A549 (cell line): Measurements from ENCODE around the gene PEAK3. TPM values are rescaled to one million over a fixed set of nuclear protein-coding genes. Genes with fewer than 3 reads are reported as not detected.

Experiments used
- ATAC-seq, 2 experiments: fragments of 200-7000 bp in 1 of 2; fragments of >200 bp in 1 of 2; cut with Nextera tagmentation in 1 of 2; cut with Tn5 transposase in 1 of 2; 3 replicates each; pipeline versions ENCODE4 v1.8.0 to v1.9.1; 2018 to 2020; ENCODE audit warnings: mild to moderate bottlenecking in 1 of 2, moderate library complexity in 1 of 2
- CTCF ChIA-PET: fragments of 300-600 bp; sonication (Branson Sonifier 250); formaldehyde crosslinking; extraction: SDS; loops from one replicate; lab custom pipeline; 2021; ENCODE audit warnings: antibody characterized with exemption, inconsistent platforms; lab: Yijun Ruan, JAX
- POLR2A ChIA-PET: fragments of 350-600 bp; formaldehyde crosslinking; extraction: SDS; loops from one replicate; lab custom pipeline; 2021; ENCODE audit warnings: antibody characterized with exemption, inconsistent platforms; lab: Yijun Ruan, JAX
- DNase-seq, 2 experiments: peaks; one replicate each; pipeline versions ENCODE4 v3.0.0 to v3.0.0-alpha.2; 2011 to 2016; ENCODE audit warnings: low read depth in 1 of 2, low spot score in 1 of 2
- FAIRE-seq: peaks from 2 replicates; lab custom pipeline; 2011; peaks lifted over from hg19 to GRCh38; lab: Jason Lieb, UNC
- H3K27ac ChIP-seq, 2 experiments: fragments of >200 bp; sonication (Bioruptor Twin); formaldehyde crosslinking; 3 replicates each; pipeline ENCODE4 v1.5.1; 2016 to 2017
- H3K4me1 ChIP-seq: fragments of >200 bp; sonication (Bioruptor Twin); formaldehyde crosslinking; 3 replicates; pipeline ENCODE4 v1.6.1; 2016
- H3K4me2 ChIP-seq: fragments of >200 bp; sonication (Bioruptor Twin); formaldehyde crosslinking; 3 replicates; pipeline ENCODE4 v1.6.1; 2016
- H3K4me3 ChIP-seq: fragments of >200 bp; sonication (Bioruptor Twin); formaldehyde crosslinking; 3 replicates; pipeline ENCODE4 v1.5.1; 2016
- H3K9me3 ChIP-seq: fragments of >200 bp; sonication (Bioruptor Twin); formaldehyde crosslinking; 3 replicates; pipeline ENCODE4 v1.6.1; 2016
- ATOH8 ChIP-seq: fragments of 250-450 bp; sonication (Bioruptor Pico); IDR thresholded peaks from 2 replicates; pipeline ENCODE4 v1.5.0; 2020; ENCODE audit warnings: low read depth, mild to moderate bottlenecking, moderate library complexity
- CHD2 ChIP-seq: fragments of 150-350 bp; IDR thresholded peaks from 2 replicates; pipeline ENCODE4 v1.6.1; 2014; ENCODE audit warnings: low read length; ENCODE audit not compliant: partially characterized antibody
- EHMT2 ChIP-seq: fragments of 200-600 bp; sonication (generic); IDR thresholded peaks from 2 replicates; pipeline ENCODE4 v1.6.1; 2016; ENCODE audit warnings: antibody characterized with exemption, low read depth, mild to moderate bottlenecking, moderate library complexity
- EP300 ChIP-seq, 2 experiments: fragments of >200 bp; sonication (Bioruptor Twin); formaldehyde crosslinking; IDR thresholded peaks; 2 replicates in 1 of 2; 3 replicates in 1 of 2; pipeline ENCODE4 v1.6.1; 2016 to 2017
- ESRRA ChIP-seq: fragments of 150-350 bp; IDR thresholded peaks from 2 replicates; pipeline ENCODE4 v1.6.1; 2014; ENCODE audit warnings: mild to moderate bottlenecking, low read length, borderline replicate concordance
- GATA3 ChIP-seq: IDR thresholded peaks from 2 replicates; pipeline ENCODE4 v1.6.1; 2012; ENCODE audit warnings: borderline replicate concordance
- HDAC2 ChIP-seq: fragments of 200-600 bp; sonication (generic); IDR thresholded peaks from 2 replicates; pipeline ENCODE4 v1.6.1; 2016
- HEYL ChIP-seq: fragments of 250-450 bp; sonication (Bioruptor Pico); IDR thresholded peaks from 2 replicates; pipeline ENCODE4 v1.8.0; 2021; ENCODE audit warnings: mild to moderate bottlenecking, moderate library complexity
- HOXA7 ChIP-seq: fragments of 250-450 bp; sonication (Bioruptor Pico); IDR thresholded peaks from 2 replicates; pipeline ENCODE4 v1.5.0; 2020; ENCODE audit warnings: mild to moderate bottlenecking, moderate library complexity
- JUNB ChIP-seq: fragments of >200 bp; sonication (Bioruptor Twin); formaldehyde crosslinking; IDR thresholded peaks from 2 replicates; pipeline ENCODE4 v1.6.1; 2016
- KDM1A ChIP-seq: fragments of 200-600 bp; sonication (generic); IDR thresholded peaks from 2 replicates; pipeline ENCODE4 v1.6.1; 2016; ENCODE audit warnings: low read depth, mild to moderate bottlenecking
- MAX ChIP-seq: IDR thresholded peaks from 2 replicates; pipeline ENCODE4 v1.6.1; 2012
- MYC ChIP-seq: IDR thresholded peaks from 2 replicates; pipeline ENCODE4 v1.6.1; 2012; ENCODE audit warnings: mild to moderate bottlenecking, inconsistent platforms, low read length, improper control_type of control experiment, borderline replicate concordance
- NPAS2 ChIP-seq: fragments of 250-450 bp; sonication (Bioruptor Pico); IDR thresholded peaks from 2 replicates; pipeline ENCODE4 v1.8.0; 2022; ENCODE audit warnings: mild to moderate bottlenecking, moderate library complexity, borderline replicate concordance
- POLR2A ChIP-seq: IDR thresholded peaks from 2 replicates; pipeline ENCODE4 v1.6.1; 2012; ENCODE audit warnings: mild to moderate bottlenecking, low read length
- POLR2AphosphoS2 ChIP-seq: conservative IDR thresholded peaks from 2 replicates; pipeline ENCODE4 v1.6.1; 2012; ENCODE audit warnings: low read length, improper control_type of control experiment, inconsistent platforms
- RARB ChIP-seq: fragments of 250-450 bp; sonication (Bioruptor Pico); IDR thresholded peaks from 2 replicates; pipeline ENCODE4 v1.8.0; 2021; ENCODE audit warnings: mild to moderate bottlenecking, moderate library complexity
- RCOR1 ChIP-seq: fragments of 150-350 bp; IDR thresholded peaks from 2 replicates; pipeline ENCODE4 v1.6.1; 2014; ENCODE audit warnings: antibody characterized with exemption, low read length, low read depth
- RFX5 ChIP-seq: fragments of 450-650 bp; IDR thresholded peaks from 2 replicates; pipeline ENCODE4 v1.7.1; 2014; ENCODE audit warnings: antibody characterized with exemption, mild to moderate bottlenecking, moderate library complexity
- SMC3 ChIP-seq: fragments of >200 bp; sonication (Bioruptor Twin); formaldehyde crosslinking; IDR thresholded peaks from 3 replicates; pipeline ENCODE4 v1.6.1; 2018; ENCODE audit warnings: inconsistent platforms
- SREBF2 ChIP-seq: fragments of 450-650 bp; IDR thresholded peaks from 2 replicates; pipeline ENCODE4 v1.6.1; 2014; ENCODE audit warnings: mild to moderate bottlenecking, moderate library complexity
- TP53 ChIP-seq: fragments of 250-450 bp; sonication (Bioruptor Pico); IDR thresholded peaks from 2 replicates; pipeline ENCODE4 v1.5.0; 2021; ENCODE audit warnings: mild to moderate bottlenecking, moderate library complexity
- USF2 ChIP-seq: fragments of 450-650 bp; IDR thresholded peaks from 2 replicates; pipeline ENCODE4 v1.6.1; 2014; ENCODE audit warnings: antibody characterized with exemption
- ZFP36 ChIP-seq: fragments of 450-650 bp; IDR thresholded peaks from 2 replicates; pipeline ENCODE4 v1.6.1; 2014; ENCODE audit warnings: borderline replicate concordance; ENCODE audit not compliant: partially characterized antibody
- WGBS: methylation state at CpG from one replicate; pipeline ENCODE4 v1.1.6; 2017; ENCODE audit errors: missing lambda C conversion rate; 5-methylcytosine and 5-hydroxymethylcytosine counted together
- polyA plus RNA-seq, 4 experiments: library from polyadenylated mRNA; depleted of rRNA in 3 of 4; stranded (reverse); fragments of >200 nt; fragmentation: RNase III in 1 of 4; extraction: RNeasy Plus Mini Kit Qiagen cat#74134 plus additional on column Dnase treatment in 1 of 4; gene quantifications; 2 replicates in 3 of 4; 3 replicates in 1 of 4; pipeline ENCODE4 v1.2.3, GENCODE V29; 2011 to 2017
- TF ChIP-seq, protein P1 (sequence below): fragments of >200 bp; sonication (Bioruptor Twin); formaldehyde crosslinking; IDR thresholded peaks from 3 replicates; pipeline ENCODE4 v1.5.1; 2016
- TF ChIP-seq, protein P2 (sequence below): fragments of 150-350 bp; IDR thresholded peaks from 2 replicates; pipeline ENCODE4 v1.6.1; 2014; ENCODE audit warnings: low read depth, mild to moderate bottlenecking, low read length
- TF ChIP-seq, protein P3 (sequence below): IDR thresholded peaks from 2 replicates; pipeline ENCODE4 v1.6.1; 2012; ENCODE audit warnings: low read depth, borderline replicate concordance

The PEAK3 gene
- polyA plus RNA-seq, 2 of the 4 experiments (the other 2 are of a cell fraction) = not detected

DNA sequence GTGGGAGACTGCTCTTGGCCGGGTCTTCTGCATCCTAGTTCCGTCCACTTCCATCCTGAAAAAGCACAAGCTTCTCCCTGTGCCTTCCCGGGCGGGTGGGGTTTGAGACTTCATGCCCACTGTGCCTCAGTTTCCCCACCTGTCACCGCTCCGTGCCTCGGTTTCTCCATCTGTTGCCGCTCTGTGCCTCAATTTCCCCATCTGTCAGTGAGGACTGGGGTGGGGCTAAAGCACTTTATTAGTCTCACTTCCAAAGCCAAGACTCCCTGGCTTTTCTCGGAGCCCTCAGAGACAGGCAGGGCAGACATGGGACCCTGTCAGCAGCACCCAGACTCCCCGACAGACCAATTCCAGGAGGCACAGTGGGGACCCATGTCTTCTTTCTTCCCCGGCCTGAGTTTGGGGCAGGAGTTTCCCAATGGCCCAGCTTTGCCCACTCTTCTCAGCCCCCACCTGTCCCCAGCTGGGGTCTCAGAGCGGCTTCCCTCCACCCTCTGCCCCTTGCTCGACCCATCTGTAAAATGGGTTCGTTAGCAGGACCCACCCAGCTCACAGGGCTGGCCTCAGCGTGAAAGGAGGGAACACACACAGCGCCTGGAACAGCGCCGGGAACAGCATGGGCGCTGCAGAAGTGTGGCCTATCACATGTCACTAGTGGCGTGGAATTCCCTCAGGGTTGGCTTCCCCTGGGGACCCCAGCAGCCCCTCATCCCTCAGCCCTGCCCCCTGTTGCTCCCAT is 4.6 kb upstream of the PEAK3 start:
- Histone ChIP-seq H3K4me3 (no peak overlapping the region), H3K27ac (no peak overlapping the region), H3K4me1 (peaks cover 5% of the 10 kb centered on the region; the same call in 2 of the 3 replicates), H3K4me2 (no peak overlapping the region), H3K9me3 (no peaks in the 10 kb centered on the region)
- FAIRE-seq (no peak), DNase-seq (no peak), ATAC-seq (no peak)
- peak; percentile 39; the same call in 1 of the 2 replicates for TF ChIP-seq KDM1A
- no peak for TF ChIP-seq SREBF2
- ChIA-PET POLR2A (no interaction called here), CTCF (interaction anchor here (0.7 to 2.6 kb wide), 2 partner anchors 12 to 51 kb away, joined by 3 to 11 read pairs; partner anchors contain the start of gene PLEKHJ1)
- 38% methylated on average over 15 of the region's 20 CpGs for WGBS

DNA sequence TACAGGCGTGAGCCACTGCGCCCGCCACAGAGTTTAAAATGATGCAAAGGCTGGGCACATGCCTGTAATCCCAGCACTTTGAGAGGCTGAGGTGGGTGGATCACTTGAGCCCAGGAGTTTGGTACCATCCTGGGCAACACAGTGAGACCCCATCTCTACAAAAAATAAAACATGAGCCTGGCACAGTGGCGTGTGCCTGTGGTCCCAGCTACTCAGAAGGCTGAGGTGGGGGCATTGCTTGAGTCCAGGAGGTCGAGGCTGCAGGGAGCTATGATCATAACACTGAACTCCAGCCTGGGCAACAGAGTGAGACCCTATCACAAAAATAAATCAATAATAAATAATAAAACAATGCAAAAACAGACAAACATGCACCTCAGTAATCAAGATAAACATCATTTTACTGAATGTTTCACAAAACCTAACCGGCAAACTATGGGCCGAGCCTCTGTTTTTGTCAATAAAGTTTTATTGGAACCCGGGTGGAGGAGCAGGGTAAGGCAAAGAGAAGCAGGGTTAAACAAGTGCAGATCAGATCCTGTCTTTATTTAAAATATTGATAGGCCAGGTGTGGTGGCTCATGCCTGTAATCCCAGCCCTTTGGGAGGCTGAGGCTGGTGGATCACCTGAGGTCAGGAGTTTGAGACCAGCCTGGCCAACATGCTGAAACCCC is 2.0 kb upstream of the PEAK3 start:
- H3K27ac ChIP-seq = no peak overlapping the region
- TF ChIP-seq SREBF2 (no peak), HDAC2 (no peak), POLR2AphosphoS2 (no peak), GATA3 (no peak), CHD2 (no peak), JUNB (no peak), RCOR1 (no peak), TP53 (no peak), POLR2A (no peak), USF2 (no peak), HEYL (CRISPR knock-in tag) (no peak), MYC (no peak)
- TF ChIP-seq, protein P1, sequence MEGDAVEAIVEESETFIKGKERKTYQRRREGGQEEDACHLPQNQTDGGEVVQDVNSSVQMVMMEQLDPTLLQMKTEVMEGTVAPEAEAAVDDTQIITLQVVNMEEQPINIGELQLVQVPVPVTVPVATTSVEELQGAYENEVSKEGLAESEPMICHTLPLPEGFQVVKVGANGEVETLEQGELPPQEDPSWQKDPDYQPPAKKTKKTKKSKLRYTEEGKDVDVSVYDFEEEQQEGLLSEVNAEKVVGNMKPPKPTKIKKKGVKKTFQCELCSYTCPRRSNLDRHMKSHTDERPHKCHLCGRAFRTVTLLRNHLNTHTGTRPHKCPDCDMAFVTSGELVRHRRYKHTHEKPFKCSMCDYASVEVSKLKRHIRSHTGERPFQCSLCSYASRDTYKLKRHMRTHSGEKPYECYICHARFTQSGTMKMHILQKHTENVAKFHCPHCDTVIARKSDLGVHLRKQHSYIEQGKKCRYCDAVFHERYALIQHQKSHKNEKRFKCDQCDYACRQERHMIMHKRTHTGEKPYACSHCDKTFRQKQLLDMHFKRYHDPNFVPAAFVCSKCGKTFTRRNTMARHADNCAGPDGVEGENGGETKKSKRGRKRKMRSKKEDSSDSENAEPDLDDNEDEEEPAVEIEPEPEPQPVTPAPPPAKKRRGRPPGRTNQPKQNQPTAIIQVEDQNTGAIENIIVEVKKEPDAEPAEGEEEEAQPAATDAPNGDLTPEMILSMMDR = no peak
- POLR2A ChIA-PET = no interaction called here
- no peaks in the 10 kb centered on the region for H3K9me3 ChIP-seq
- H3K4me2 ChIP-seq = no peak overlapping the region
- H3K4me3 ChIP-seq = no peak overlapping the region
- CTCF ChIA-PET = interaction anchor here (1.9 kb wide), 1 partner anchor 10 kb away, joined by 7 read pairs; no protein-coding TSS in a partner anchor
- ATAC-seq (no peak), FAIRE-seq (no peak), DNase-seq (no peak)
- 89% methylated on average over 8 of the region's 8 CpGs for WGBS
- no peaks in the 10 kb centered on the region for H3K4me1 ChIP-seq

DNA sequence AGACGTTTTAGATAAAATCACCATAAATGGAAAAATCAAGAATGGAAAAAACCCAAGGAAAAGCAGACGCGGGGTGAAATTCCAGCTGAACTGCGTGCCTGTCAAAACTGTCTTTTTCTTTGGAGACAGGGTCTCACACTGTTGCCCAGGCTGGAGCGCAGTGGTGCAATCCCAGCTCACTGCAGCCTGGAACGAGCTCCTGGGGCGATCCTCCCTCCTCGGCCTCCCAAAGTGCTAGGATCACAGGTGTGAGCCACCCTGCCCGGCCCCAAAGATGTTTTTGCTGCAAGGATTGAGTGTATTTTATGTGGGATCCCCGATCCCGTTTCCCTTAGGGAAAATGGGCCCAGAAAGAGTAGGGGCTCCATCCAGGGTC is 875 bp upstream of the PEAK3 start:
- Histone ChIP-seq H3K4me3 (no peak overlapping the region), H3K4me1 (no peaks in the 10 kb centered on the region), H3K27ac (no peak overlapping the region), H3K9me3 (no peaks in the 10 kb centered on the region), H3K4me2 (no peak overlapping the region)
- FAIRE-seq = no peak
- WGBS = 84% methylated on average over 11 of the region's 11 CpGs
- DNase-seq = no peak
- ChIA-PET POLR2A (no interaction called here), CTCF (interaction anchor here (1.2 to 1.9 kb wide), 4 partner anchors 9 to 354 kb away, joined by 3 to 7 read pairs (median 4); no protein-coding TSS in a partner anchor)
- TF ChIP-seq HOXA7 (CRISPR knock-in tag) (no peak), NPAS2 (no peak), RARB (CRISPR knock-in tag) (no peak), ESRRA (no peak), EP300 (IDR thresholded peaks at IDR 0.05) (no peak), EHMT2 (no peak), ATOH8 (CRISPR knock-in tag) (no peak), SMC3 (no peak), ZFP36 (no peak), HEYL (CRISPR knock-in tag) (no peak), MAX (no peak), RFX5 (no peak)
- TF ChIP-seq, protein P2, sequence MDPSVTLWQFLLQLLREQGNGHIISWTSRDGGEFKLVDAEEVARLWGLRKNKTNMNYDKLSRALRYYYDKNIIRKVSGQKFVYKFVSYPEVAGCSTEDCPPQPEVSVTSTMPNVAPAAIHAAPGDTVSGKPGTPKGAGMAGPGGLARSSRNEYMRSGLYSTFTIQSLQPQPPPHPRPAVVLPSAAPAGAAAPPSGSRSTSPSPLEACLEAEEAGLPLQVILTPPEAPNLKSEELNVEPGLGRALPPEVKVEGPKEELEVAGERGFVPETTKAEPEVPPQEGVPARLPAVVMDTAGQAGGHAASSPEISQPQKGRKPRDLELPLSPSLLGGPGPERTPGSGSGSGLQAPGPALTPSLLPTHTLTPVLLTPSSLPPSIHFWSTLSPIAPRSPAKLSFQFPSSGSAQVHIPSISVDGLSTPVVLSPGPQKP = no peak
- TF ChIP-seq, protein P3, sequence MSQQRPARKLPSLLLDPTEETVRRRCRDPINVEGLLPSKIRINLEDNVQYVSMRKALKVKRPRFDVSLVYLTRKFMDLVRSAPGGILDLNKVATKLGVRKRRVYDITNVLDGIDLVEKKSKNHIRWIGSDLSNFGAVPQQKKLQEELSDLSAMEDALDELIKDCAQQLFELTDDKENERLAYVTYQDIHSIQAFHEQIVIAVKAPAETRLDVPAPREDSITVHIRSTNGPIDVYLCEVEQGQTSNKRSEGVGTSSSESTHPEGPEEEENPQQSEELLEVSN = no peak
- ATAC-seq = no peak
